Measurements from ENCODE around the gene MAML3.

The MAML3 gene

GRCh38 chr4:139889264-139889663 is 264.7 kb downstream of the MAML3 start:
- DNase-seq = no peak

- DNase-seq = no peak
Observed at GRCh38 chr4:139887962-139888735, 265.8 kb downstream of the MAML3 start.

GRCh38 chr4:139887376-139887802 is 266.6 kb downstream of the MAML3 start:
- DNase-seq = no peak

DNA sequence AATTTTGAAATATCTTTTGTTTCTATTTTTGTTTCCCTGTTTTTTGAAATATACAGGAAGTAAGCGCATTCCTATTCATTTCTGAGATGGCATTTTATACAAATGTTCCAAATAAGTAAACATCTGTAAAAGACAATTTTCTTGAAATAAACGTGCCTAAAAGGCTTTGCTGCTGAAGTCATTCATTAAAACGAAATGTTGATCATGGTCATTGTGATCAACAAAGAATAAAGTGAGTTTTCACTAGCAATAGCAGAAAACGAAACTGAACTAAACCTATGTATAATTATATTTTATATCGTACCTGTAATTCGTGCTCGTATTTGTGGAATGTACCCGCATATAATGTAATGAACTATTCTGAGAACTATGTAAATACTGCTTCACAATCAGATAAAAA is 267.2 kb downstream of the MAML3 start:
- DNase-seq = no peak

- DNase-seq = no peak
Observed at GRCh38 chr4:139884438-139884837, 269.5 kb downstream of the MAML3 start.

GRCh38 chr4:139880841-139881240 is 273.1 kb downstream of the MAML3 start:
- no peak for DNase-seq

GRCh38 chr4:139878050-139878449 is 275.9 kb downstream of the MAML3 start:
- no peak for DNase-seq

- DNase-seq = no peak
Observed at GRCh38 chr4:139876337-139876941, 277.5 kb downstream of the MAML3 start.

DNA sequence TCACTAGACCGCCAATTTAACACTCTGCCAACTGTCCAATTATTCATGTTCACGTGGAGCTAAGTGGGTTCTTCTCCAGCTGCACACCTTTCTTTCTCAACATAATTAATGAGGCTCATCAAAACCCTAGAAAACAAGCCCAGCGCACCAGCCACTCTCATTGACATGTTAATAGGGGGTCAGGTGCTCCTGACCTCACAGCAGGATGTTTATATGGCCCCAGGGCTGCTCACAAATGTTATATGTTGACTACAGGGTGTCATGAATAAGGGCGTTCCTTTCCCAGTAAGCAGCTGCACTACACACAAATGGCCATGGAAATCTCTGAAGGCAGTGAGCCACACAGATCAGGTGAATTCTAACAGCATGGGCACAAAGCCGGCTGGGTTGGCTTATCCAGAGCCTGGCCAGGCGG is 278.6 kb downstream of the MAML3 start:
- no peak for DNase-seq

GRCh38 chr4:139873111-139873860 is 280.7 kb downstream of the MAML3 start:
- DNase-seq = no peak

DNA sequence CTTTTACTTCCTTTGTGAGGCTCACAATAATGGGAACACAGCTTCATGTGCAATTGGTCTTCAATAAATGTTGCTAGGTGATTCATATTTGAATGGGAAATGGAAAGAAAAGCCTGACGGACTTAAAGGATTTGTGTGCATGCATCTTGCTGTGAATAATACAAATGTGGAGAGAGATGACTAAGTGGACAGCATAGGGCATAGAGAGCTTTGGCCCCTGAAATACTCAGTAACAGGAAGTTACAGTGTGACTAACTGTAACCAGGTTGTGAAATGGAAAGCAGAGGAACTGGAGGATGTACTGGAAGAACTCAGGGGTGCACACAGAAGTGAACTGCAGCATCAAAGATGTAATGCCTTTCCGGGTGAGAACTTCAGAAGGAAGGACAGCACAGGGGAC is 281.7 kb downstream of the MAML3 start:
- DNase-seq = no peak

- DNase-seq = no peak
Observed at GRCh38 chr4:139869810-139870209, 284.2 kb downstream of the MAML3 start.

DNA sequence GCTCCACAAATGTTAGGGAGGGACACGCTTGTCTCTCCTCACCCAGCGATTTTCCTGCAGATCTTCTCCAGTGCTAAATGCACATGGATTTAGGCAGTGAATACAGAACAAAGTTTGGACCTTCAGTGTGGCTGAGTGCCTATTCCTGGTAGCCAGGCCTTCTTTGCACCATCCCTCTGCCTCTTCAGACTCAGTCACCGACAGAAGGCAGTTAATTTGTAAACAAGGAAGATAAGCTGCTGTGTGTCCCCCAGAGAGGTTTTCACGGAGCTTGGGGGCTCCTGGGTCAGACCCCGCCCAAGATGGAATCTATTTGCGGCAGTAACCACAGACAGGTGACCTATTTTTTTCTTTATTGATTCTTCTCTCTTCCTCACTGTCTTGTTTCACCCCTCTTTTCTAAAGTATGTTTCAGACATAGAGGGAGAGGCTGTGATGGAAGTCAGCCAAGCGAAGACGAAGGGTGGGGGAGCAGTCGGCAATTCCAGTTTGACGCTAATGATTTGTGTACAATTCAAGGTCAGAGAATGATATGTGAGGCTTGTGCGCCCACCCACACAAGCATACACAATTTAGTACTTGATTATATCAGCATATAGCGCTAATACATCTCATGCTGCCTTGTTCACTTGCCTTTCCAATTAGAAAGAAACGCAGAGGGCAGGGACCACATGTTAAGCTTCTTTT is 287.6 kb downstream of the MAML3 start:
- no peak for DNase-seq

- DNase-seq = no peak
Observed at GRCh38 chr4:139865537-139865936, 288.4 kb downstream of the MAML3 start.

GRCh38 chr4:139863531-139863930 is 290.5 kb downstream of the MAML3 start:
- no peak for DNase-seq

- no peak for DNase-seq
Observed at GRCh38 chr4:139861471-139861870, 292.5 kb downstream of the MAML3 start.

DNA sequence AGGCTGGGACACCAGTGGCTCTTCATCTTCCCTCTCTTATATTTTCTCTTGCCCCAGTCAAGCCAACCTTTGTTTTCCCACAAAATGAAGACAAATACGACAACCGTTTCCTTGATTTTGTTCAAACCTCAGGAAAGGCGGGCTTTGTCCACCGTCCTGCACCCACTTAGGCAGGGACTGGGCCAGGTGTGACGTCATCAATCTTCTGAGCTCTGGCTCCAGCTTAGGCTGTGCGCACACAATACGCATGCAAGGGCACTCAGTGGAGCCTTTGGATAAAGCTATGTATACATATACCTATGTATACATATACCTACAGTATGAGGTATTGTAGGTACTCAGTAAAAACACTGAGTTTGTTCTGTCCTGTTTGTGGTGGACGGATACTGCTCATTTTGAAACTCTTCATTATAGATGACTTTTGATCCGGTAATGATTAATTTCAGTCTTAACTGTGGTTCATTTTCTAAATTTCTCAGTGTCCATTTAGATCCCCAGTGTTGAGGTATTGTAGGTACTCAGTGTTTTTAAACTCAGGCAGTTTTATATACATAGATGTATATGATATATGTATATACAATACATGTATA is 293.5 kb downstream of the MAML3 start:
- no peak for DNase-seq

DNA sequence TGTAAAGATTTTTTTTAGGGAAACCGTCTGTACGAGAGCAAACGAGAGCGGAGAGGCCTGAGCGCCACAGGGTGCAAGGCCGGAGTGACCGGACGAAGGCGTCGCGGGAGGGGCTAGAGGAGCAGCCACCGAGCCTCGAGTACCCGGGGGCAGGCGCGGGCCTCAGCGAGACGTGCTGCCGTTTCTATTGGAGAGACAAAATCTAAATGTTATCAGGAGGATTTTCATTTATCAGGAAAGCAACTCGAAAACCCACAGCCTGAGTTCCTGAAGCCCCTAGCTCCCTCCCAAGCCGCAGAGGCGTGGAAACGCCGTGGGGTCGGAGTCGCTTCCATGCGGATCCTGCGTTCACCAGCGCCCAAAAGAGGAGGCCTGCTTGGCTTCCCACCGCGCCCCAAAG is 294.1 kb downstream of the MAML3 start:
- DNase-seq = no peak

DNA sequence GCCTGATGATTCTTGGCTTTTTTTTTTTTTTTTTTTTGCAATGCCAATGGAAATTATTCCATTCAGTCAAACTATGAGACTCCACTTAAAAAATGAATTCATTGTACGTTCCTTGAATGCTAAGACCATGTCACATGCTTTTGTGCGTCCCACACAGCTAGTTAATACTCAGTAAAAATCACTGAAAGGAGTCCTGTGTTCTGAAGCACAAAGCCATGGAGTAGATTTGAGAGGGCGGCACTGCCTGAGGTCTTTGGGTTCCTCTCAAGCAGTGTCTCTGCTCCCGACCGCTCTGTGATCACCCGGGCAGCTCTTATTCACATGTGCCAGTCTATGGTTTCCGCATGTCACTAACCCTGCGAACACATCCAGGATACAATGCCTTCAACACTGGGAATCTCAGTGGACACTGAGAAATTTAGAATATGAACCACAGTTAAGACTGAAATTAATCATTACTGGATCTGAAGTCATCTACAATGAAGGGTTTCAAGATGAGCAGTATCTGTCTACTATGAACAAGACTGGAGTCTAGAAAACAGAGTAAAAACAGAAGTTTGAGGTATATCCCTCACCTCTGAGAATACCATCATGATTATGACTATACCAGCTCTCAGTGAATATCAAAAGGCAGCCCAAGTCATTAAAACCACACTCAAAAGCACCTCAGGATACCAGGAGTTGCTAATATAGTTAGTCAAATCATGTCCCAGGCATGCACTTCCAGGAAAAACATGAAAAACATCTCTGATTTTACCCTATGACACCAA is 295.4 kb downstream of the MAML3 start:
- DNase-seq = no peak

- no peak for DNase-seq
Observed at GRCh38 chr4:139857977-139858376, 296.0 kb downstream of the MAML3 start.

- no peak for DNase-seq
Observed at GRCh38 chr4:139857021-139857420, 297.0 kb downstream of the MAML3 start.

All from right forelimb (tissue), 1 donor.